ENCODE results near the gene SYNE1. TPM values are rescaled to one million over a fixed set of nuclear protein-coding genes. Genes with fewer than 3 reads are reported as not detected.

SYNE1 gene
- total RNA-seq, 4 donors from 2014 or later: 411 to 622 (median 490) TPM

GRCh38 chr6:152453421-152453820 lies 183.7 kb downstream of the SYNE1 start:
- H3K4me3 ChIP-seq (replicated peaks in 1 of 3): no peak overlapping the region
- no peaks in the 10 kb centered on the region for H3K27me3 ChIP-seq
- 74 to 83% methylated on average over 7 of the region's 7 CpGs for WGBS, 2 donors
- no peak overlapping the region for H3K27ac ChIP-seq
- TF ChIP-seq CTCF (IDR thresholded peaks at IDR 0.05) (no peak), POLR2A (IDR thresholded peaks at IDR 0.05) (no peak)
- H3K9me3 ChIP-seq: no peaks in the 10 kb centered on the region
- H3K36me3 ChIP-seq: no peaks in the 10 kb centered on the region
- no peak for DNase-seq
- intact Hi-C loops (cut with DNase I): no loop called here
- no peaks in the 10 kb centered on the region for H3K4me1 ChIP-seq

GRCh38 chr6:152452639-152453038 lies 184.5 kb downstream of the SYNE1 start:
- Histone ChIP-seq H3K27me3 (no peaks in the 10 kb centered on the region), H3K36me3 (no peaks in the 10 kb centered on the region), H3K4me3 (replicated peaks in 1 of 3) (no peak overlapping the region), H3K4me1 (no peaks in the 10 kb centered on the region), H3K9me3 (no peaks in the 10 kb centered on the region), H3K27ac (no peak overlapping the region)
- intact Hi-C loops (cut with DNase I): no loop called here
- TF ChIP-seq CTCF (IDR thresholded peaks at IDR 0.05): no peak
- TF ChIP-seq POLR2A (IDR thresholded peaks at IDR 0.05): no peak
- DNase-seq: no peak
- WGBS, 2 donors: 94 to 97% methylated on average over 7 of the region's 7 CpGs

- Histone ChIP-seq H3K9me3 (no peaks in the 10 kb centered on the region), H3K36me3 (no peaks in the 10 kb centered on the region), H3K4me3 (replicated peaks in 1 of 3) (no peak overlapping the region), H3K27ac (no peak overlapping the region), H3K27me3 (no peaks in the 10 kb centered on the region), H3K4me1 (no peaks in the 10 kb centered on the region)
- no peak for DNase-seq
- TF ChIP-seq CTCF (IDR thresholded peaks at IDR 0.05) (no peak), POLR2A (IDR thresholded peaks at IDR 0.05) (no peak)
- intact Hi-C loops (cut with DNase I): no loop called here
- WGBS, 2 donors: 94 to 98% methylated on average over 4 of the region's 4 CpGs
These were observed 186.6 kb downstream of the SYNE1 start for GRCh38 chr6:152450519-152450918.

GRCh38 chr6:152441902-152442301 lies 195.3 kb downstream of the SYNE1 start:
- TF ChIP-seq CTCF (IDR thresholded peaks at IDR 0.05) (no peak), POLR2A (IDR thresholded peaks at IDR 0.05) (no peak)
- no peaks in the 10 kb centered on the region for H3K9me3 ChIP-seq
- WGBS, 2 donors: 93 to 96% methylated on average over 15 of the region's 15 CpGs
- no peak overlapping the region for H3K27ac ChIP-seq
- no peaks in the 10 kb centered on the region for H3K36me3 ChIP-seq
- H3K27me3 ChIP-seq: no peaks in the 10 kb centered on the region
- intact Hi-C loops (cut with DNase I): no loop called here
- H3K4me1 ChIP-seq: peaks cover 3 to 5% of the 10 kb centered on the region in 2 donors
- H3K4me3 ChIP-seq (replicated peaks in 1 of 3): no peak overlapping the region
- DNase-seq: no peak

- no peak for DNase-seq
- WGBS, 2 donors: 92 to 93% methylated on average over 3 of the region's 3 CpGs
- no peak for TF ChIP-seq POLR2A (IDR thresholded peaks at IDR 0.05)
- TF ChIP-seq CTCF (IDR thresholded peaks at IDR 0.05): no peak
- H3K9me3 ChIP-seq: no peaks in the 10 kb centered on the region
- H3K27me3 ChIP-seq: no peaks in the 10 kb centered on the region
- peaks cover 3 to 5% of the 10 kb centered on the region in 2 donors for H3K4me1 ChIP-seq
- H3K36me3 ChIP-seq: no peaks in the 10 kb centered on the region
- H3K27ac ChIP-seq: no peak overlapping the region
- intact Hi-C loops (cut with DNase I): no loop called here
- H3K4me3 ChIP-seq (replicated peaks in 1 of 3): no peak overlapping the region
These were observed 201.3 kb downstream of the SYNE1 start for GRCh38 chr6:152435816-152436215.
